ENCODE data around the gene WDR70.

Gene WDR70

DNA sequence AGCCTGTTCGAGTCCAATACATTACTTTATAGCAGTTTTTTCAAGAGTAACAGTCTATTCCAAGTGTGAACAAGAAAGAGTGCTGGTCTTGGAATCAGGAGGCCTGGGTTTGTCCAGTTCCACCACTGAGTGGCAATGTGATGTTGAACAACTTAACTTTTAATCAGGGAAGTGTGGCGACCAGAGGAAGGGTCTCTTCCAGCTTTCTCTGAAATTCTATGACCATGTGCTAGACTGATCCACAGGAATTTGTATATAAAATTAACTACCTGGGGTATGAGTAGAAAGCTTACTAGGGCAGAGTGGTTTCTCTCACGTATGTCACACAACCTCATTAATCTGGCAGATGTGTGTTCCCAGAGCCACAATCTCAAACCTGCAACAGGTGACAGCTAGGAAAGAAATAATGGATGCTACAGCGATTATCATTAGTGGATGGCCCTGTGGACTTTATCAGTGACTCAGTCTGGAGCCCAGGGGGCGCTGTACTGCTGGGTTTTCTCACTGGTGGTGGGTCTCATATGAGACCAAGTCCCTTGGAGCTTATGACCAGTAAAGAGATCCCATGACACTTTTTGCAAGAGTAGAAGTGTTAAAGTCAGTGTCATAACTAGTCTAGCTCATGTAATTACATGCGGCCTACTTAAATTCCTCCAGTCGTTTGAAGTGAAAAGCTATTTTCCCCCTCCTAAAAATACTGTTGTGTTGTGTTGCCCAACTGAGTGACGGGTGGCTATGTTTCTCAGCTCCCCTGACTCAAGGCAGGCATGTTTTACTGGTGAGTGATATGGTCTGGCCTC, 344.2 kb downstream of the WDR70 start:
- DNase-seq (ENCODE audit: low spot score), result peak; percentile 44

DNA sequence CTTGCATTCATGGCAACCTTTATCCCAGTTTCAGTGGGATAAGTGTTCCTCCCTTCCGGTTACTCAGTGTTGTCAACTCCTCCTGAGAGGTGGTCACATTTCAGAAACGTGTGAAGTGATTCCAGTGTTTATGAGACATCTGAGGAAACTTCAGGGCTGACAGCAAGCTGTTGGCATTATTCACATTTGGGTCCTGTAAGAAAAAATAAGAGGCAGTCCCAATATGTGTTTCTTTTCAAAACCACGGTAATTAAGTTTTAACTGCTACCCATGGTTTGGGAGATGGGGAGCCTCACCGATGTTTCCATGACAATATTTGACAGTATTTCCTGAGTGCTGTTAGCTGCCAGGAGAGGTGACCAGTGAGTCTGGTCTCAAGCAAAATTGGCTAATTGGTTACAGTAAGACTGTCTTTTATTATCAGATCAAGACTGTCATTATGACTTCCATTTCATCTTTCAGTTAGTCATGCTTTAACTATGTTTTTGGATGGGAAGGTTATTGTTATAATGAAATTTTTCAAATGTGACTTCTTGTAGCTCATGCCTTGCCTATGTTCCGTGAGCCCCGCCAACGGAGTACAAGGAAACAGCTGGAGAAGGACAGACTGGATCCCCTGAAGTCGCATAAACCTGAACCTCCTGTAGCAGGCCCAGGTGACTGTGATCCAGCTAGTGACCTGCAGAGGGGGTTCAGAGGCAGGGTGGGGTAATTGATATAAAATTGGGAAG, 345.4 kb downstream of the WDR70 start:
- no peak for DNase-seq (ENCODE audit: low spot score)

DNA sequence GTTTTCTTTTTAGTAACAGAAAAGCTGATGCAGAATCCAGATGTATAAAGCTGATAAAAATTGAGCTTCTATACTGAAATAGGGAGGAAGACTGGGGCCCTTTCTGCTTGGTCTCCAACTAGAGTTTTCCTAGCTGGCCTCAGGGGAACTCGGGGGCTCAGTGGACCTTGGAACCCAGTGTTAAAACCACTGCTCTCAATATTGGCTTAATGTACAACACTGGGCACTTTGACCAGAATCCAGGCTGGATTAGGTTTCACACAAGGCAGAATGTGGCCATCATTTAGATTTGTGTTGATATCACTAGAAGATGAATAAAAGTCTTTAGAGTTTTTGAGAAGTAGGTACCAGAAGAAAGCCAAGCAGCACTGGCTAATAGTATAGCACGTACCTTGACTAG, 346.1 kb downstream of the WDR70 start:
- DNase-seq (ENCODE audit: low spot score), result no peak

DNA sequence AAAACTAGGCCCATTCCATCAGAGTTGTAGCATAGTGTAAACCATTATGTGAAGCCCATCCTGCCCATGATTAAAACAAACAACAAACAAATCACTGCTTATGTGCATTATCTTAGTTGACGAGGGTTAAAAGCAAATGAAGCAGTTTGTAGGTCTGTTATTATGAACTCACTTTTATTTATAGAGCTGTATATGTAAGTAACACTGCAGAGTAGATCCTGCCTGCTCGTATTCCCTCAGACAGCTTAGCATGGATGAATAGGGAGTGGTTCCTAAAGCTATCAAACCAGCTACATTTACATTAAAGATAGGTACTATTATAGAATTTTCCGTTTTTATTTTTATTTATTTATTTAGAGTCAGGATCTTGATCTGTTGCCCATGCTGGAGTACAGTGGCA, 348.1 kb downstream of the WDR70 start:
- no peak for DNase-seq (ENCODE audit: low spot score)

- DNase-seq (ENCODE audit: low spot score), result no peak
Observed at GRCh38 chr5:37730896-37731455, 351.9 kb downstream of the WDR70 start.

- DNase-seq (ENCODE audit: low spot score), result no peak
Observed at GRCh38 chr5:37734114-37734513, 355.0 kb downstream of the WDR70 start.

- DNase-seq (ENCODE audit: low spot score), result peak; percentile 78
Observed at GRCh38 chr5:37735649-37736347, 356.7 kb downstream of the WDR70 start.

GRCh38 chr5:37736397-37736796, 357.3 kb downstream of the WDR70 start:
- DNase-seq (ENCODE audit: low spot score), result no peak

DNA sequence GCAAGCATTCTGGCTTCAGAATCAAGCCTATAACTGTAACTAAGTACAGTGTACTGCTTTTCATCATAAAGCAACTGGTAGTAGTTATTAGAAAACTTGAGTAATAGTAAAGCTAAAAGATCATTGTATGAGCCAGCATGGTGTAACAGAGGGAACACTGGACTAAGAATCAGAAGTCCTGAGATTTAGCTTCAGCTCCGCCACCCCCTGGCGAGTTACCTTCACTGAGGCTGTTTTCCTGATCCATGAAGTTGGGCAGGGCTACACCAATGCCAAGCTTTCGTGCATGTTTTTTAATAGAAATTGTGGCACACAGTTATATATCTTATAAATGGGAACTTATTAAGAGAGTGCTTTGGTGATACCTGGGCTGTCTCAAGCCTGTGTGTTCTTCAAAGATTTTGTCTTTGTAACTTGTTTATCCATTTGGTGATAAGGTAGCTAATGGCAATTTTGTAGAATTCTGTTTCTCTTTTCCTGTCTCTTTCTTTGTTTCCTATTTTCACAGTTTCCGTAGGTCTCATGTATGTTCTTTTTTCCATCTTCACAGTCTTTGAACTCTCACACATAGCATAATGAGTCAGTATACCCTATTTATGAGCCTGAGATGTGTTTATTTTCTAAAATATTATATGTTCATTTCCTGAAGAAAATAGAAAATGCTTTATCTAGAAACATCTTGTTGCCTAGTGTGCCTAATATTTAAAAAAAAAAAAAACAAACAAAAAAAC, 358.4 kb downstream of the WDR70 start:
- DNase-seq (ENCODE audit: low spot score), result no peak

GRCh38 chr5:37738057-37738691, 359.1 kb downstream of the WDR70 start:
- DNase-seq (ENCODE audit: low spot score), result no peak

DNA sequence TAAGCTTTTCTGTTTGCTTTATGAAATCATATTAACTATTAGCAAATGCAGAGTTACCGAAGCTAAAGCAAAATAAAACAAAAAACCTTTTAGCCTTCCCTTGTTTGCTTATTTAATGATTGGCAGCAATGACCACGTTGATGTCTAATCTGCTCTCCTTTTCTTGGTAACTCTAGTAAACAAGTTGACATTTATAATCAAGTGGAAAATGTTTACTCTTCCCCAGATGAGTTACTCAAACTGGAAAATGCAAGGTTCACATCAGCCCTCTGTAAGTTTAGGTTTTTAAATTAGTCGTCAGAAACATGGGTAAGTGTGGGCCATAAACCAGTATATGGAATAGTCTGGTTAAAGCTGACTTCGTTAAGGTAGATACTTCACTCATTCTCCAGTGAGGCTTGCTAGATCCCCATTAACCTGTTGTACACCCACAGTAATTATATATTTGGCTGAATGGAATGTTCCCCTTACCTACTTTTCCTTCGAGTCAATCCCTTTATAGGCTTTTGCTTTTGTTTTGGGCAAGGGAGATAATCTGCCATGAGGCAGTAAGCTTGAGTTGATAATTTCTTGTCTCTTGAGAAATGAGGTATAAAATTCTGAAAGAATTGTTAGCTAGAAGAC, 359.9 kb downstream of the WDR70 start:
- DNase-seq (ENCODE audit: low spot score), result no peak

GRCh38 chr5:37739817-37740261, 360.7 kb downstream of the WDR70 start:
- no peak for DNase-seq (ENCODE audit: low spot score)

DNA sequence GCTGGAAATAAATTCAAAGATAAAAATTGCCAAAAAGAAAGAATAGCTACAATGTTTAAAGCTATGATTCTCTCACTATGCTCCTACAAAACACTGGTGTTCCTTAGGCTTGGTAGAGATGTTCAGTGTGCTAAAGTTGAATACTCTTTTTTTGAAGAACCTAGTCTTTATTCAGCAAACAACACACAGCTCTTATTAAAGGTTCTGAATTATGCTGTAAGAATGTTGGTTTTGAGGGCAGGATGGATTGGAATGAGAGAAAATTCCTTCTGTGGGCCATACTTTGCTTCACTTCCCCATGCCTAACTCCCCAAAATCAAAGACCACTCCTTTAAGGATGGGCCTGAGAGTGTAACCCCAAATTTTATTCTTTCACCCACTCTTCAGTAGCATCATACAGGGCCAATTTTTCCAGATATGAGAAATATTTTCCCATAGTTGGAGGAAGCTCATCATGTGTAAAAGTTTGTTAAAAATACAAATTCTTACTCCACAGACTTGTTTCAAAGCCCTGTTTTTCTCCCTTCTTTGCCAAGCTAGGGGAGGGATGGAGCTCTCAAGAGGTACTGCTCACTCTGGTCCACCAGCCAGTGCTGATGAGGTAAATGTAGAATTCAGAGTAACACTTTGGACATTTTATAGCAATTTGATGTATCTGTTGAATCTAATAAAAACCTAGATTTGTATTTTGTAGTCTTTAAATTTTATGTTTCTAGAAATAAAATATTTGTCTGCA, 361.4 kb downstream of the WDR70 start:
- no peak for DNase-seq (ENCODE audit: low spot score)

GRCh38 chr5:37742111-37742510, 363.0 kb downstream of the WDR70 start:
- no peak for DNase-seq (ENCODE audit: low spot score)

DNA sequence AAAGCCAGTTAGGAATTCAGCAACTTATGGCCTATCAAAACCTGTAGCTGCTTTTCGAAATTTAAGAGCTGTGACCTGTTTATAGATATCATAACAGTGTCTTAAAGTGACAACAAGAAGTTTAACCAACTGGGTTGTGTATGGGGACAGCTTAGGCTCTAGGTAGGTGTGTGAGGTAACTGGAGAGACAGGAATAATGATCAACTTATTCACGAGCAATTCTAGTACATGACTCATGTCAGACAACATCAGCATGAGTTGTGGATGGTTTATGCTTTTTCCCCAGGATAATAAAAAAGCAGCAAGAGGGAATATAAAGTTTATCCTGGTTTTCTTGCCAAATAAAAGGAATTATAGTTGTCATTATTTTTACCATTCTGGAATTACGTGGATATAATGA, 372.1 kb downstream of the WDR70 start:
- no peak for DNase-seq (ENCODE audit: low spot score)

GRCh38 chr5:37754976-37755375, 375.9 kb downstream of the WDR70 start:
- no peak for DNase-seq (ENCODE audit: low spot score)

- no peak for DNase-seq (ENCODE audit: low spot score)
Observed at GRCh38 chr5:37755581-37755980, 376.5 kb downstream of the WDR70 start.

DNA sequence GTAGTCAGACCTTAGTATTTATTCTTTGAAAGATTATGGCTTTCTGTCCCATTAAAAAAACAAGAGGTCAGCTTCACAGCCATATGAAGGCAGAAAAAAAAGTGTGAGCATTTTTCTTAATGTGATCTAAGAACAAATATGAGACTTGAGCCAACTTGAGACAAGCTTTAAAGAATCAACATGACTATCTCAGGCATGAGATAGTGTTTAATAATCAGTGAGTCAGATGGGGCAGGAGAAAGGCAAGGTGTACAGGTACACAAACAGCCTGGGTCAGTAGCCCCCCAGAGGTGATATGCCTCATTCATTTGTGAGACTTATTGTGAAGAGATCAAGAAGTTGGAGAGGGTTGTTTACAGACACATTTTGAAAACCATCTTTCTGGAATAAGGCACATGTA, 377.1 kb downstream of the WDR70 start:
- DNase-seq (ENCODE audit: low spot score), result no peak

GRCh38 chr5:37757980-37758582, 379.0 kb downstream of the WDR70 start:
- DNase-seq (ENCODE audit: low spot score), result no peak

DNA sequence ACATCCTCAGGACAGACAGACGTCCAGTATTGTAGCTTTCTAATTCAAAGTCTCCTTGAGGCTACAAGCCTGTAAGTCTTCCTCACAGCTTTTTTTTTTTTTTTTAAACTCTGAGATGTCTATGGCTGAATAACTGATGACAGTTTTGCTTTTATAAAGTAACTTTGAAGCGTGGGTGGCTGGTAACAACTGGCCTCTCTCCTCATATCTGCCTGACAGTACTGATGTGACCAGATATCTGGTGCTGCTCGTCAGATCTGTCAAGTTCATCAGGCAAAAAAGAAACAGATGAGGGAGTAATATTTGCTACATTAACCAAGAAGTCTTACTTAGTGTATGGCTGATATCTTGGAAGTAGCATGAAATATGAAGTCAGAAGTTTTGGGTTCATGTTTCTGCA, 388.1 kb downstream of the WDR70 start:
- no peak for DNase-seq (ENCODE audit: low spot score)

Measured in putamen (tissue), 1 donor.